Left forelimb (tissue), 1 donor: Measurements from ENCODE around the gene CFAP119.
"Not testable (repeated sequence)": the region's sequence is repeated elsewhere in the genome, so short reads cannot be mapped to it uniquely, and the experiment has no call there.

Source experiments
- DNase-seq: peaks from one replicate; pipeline ENCODE4 v3.0.0-alpha.2; 2018; ENCODE audit warnings: low spot score

CFAP119 gene

DNA sequence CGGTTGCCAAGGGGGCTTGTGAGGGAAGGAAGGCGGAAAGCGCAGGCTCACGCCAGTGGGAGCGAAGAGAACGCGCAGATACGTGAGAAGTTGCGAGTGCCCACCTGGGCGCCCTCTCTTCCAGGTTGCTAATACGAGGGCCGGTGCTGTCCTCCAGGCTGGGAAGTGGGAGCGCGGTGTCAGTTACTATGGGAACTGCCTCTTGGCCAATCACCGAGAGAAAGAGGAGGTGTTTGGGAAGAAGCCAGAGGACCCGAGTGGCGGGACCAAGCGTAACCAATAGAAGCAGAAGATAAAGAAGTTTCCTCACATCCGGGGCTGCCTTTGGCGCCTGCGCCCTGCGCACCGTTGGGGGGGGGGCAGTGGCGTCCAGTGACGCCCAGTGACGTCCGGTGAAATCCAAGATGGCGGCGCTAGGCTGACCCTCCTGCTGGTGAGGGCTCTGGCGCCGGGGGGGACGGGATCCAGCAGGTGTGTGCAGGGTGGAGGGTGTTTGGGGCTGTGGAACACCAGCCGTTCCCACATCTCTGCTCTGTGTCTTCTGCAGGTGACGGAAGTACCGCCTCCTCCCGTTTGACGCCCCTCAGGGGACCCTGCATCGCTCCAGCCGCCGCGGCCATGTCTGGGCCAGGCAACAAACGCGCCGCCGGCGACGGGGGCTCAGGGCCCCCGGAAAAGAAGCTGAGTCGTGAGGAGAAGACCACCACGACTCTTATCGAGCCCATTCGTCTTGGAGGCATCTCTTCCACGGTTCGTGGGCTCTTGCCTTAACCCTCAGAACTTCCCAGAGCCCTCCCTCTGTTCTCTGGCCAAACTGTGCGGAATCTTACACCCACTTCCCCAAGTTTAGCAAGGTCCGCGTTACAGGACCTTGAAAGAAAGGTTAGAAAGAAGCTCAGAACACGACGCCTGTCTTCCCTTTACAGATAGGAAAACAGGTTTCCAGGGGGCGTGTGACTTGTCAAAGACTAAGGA, at the start of gene CFAP119, which contains the start of gene RNF40:
Gene CFAP119 (minus strand): TSS at position 135 of the 975 bp plus-strand sequence. CDS start 314 bp downstream, outside the sequence.
Gene RNF40 (plus strand): TSS at position 395 of the 975 bp plus-strand sequence. CDS start 224 bp downstream, at position 619.
- DNase-seq, result peak; percentile 99

DNA sequence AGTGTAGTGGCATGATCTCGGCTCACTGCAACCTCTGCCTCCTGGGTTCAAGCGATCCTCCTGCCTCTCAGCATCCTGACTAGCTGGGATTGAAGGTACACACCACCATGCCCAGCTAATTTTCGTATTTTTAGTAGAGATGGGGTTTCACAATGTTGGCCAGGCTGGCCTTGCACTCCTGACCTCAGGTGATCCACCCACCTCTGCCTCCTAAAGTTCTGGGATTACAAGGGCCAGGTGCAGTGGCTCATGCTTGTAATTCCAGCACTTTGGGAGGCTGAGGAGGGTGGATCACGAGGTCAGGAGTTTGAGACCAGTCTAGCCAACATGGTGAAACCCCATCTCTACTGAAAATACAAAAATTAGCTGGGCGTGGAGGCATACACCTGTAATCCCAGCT, 47.8 kb upstream of the CFAP119 start:
- DNase-seq, result not testable (repeated sequence)

DNA sequence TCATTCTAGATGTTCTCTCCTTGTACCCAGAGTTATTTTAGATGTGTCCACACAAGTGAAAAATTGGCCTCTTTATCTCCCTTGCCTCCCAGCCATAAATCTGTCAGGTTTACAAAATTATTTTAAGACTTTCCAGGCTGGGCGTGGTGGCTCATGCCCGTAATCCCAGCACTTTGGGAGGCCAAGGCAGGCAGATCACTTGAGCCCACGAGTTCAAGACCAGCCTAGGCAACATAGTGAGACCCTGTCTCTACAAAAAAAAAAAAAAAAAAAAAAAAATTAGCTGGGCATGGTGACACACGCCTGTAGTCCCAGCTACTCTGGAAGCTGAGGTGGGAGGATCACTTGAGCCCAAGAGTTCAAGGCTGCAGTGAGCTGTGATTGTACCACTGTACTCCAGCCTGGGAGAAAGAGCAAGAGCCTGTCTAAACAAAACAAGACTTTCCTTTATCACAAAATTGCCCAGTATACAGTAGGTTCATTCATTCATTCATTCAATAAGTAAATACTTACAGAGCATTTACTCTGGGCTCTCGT, 47.1 kb upstream of the CFAP119 start:
- not testable (repeated sequence) for DNase-seq

GRCh38 chr16:30808146-30808545, 46.3 kb upstream of the CFAP119 start:
- no peak for DNase-seq

DNA sequence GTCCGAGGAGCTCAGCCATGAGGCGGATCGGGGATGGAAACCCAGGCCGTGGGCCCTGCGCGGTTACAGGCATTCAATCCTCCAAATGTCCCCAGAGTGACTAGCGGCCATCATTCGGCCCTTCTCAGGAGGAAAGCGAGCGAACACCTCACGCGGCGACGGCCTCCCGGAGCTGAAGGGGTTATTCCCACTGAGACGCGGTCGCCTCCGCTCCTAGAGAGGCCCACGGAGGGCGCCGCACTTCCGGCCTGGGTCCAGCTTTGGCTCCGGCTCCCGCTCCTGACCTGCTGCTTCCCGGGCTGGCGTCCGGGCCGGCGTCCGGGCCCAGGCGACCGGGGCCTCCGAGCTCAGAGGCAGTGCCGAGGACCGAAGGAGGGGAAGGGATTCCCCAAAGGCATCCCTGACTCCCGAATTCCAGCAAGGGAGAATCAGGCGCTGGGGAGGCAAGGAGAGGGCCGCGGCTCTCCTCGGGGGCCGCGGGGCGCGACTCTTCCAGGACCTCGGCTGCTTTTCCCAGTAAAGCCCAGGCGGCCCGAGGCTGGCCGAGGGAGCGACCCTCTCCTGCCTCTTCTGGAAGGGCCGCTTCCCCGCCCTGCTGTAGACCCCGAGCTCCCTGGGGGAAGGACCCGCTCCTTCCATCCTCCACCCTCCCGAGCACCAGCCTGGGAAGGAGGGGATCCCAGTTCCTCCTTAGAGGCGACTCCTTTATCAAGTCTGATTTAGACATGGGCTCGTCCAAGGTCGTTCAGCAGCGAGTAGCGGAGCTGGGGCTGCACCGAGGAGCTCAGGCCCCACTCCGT, 43.7 kb upstream of the CFAP119 start:
- DNase-seq, result peak; percentile 90

GRCh38 chr16:30805056-30805369, 43.2 kb upstream of the CFAP119 start:
- no peak for DNase-seq

DNA sequence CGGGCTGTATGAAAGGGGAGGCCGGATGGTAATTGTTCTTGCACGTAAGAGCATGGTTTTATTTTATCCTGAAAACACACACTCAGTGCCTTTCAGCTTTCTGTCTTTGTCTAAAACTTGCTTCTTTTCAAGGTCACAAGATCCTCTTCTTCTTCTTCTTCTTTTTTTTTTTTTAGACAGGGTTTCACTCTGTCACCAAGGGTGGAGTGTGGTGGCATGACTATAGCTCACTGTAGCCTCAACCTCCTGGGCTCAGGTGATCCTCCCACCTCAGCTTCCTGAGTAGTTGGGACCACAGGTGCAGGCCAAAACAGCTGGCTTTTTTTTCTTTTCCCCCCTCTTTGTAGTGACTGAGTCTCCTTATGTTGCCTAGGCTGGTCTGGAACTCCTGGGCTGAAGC, 41.1 kb upstream of the CFAP119 start:
- no peak for DNase-seq

DNA sequence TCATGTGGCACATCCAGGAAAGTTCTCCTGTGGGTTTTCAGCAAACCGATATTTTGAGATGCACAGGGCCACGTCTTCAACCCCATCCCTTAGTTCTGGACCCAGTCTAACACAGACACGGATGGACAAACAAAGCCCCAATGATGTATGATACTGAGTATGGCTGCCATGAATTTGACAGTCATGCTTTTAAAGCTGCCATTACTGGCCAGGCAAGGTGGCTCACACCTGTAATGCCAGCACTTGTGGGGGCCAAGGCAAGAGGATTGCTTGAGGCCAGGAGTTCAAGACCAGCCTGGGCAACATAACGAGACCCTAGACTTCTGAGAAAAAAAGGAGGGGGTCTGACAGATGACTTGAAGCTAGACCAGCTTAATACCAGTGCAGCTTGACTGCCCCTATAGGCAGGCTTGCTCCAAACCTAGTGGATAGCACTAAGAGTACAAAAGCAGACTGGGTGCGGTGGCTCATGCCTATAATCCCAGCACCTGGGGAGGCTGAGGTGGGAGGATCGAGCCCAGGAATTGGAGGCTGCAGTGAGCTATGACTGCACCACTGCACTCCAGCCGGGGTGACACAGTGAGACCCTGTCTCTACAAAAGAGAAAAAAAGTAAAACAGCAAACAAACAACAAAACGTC, 35.9 kb upstream of the CFAP119 start:
- no peak for DNase-seq

- no peak for DNase-seq
Observed at GRCh38 chr16:30794634-30795033, 32.8 kb upstream of the CFAP119 start.

- DNase-seq, result no peak
Observed at GRCh38 chr16:30793508-30794069, 31.7 kb upstream of the CFAP119 start.

DNA sequence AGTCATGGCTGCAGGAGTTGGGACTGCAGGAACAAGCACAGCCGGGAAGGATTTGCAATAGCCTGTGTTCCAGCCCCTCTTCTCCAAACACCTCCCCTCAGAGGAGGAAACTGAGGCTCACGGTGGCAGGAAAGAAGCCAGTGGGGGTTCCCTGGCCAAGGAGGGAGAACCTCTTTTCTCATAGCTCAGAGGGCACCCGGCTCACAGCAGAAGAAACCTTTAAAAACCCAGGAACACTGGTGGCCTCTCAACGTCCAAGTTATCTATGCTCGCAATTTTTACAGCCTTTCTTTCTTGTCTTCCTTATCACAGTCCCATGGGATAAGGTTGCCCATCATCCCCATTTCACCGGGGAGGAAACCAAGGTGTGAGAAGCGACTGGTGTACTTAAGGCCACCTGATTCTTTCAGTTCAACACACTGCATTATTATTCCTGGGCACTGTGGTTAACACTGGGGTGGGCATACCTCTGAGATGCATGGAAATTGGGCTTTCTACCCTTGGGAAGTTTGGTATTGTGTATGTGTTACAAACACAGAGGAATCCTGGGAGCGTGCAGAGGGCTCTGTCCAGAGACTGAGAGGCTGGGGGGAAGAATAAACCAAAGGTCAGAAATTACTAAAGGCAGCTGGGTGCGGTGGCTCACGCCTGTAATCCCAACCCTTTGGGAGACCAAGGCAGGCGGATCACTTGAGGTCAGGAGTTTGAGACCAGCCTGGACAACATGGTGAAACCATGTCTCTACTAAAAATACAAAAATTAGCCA, 25.9 kb upstream of the CFAP119 start:
- DNase-seq, result no peak

DNA sequence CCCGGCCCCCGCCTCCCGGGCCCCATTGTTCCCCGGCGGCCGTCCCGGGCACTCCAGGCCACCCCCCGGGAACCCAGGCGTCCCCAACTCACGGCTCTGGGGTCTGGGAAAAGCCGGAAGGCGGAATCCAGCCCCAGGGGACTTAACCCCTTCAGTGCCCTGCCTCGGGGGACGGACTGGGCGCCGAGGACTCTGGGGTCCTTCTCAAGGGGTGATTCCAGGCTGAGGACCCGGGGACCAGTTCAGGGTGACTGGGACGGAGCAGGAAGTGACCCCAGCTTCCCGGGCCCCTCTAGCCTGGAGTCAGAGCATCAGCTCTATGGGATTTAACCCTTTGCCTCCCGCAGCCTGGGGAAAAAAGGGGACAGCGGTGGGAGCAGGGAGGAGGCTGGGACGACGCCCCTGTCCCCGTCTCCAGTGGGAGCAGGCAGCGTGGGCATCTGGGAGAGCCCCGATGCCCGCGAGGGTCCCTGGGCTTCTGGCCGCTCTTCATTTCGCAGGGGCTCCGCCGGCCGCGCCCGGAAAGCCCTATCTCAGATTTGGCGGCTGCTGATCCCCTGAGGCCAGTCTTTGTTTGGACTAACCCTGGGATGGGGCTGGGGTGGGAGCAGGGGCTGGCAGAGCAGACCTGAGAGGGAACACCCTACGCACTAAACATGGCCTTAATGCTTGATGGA, 25.2 kb upstream of the CFAP119 start, which contains the start of gene ZNF629:
Gene ZNF629 (minus strand): TSS at position 270 of the 677 bp plus-strand sequence. CDS start 2,723 bp downstream, outside the sequence.
- peak; percentile 83 for DNase-seq

DNA sequence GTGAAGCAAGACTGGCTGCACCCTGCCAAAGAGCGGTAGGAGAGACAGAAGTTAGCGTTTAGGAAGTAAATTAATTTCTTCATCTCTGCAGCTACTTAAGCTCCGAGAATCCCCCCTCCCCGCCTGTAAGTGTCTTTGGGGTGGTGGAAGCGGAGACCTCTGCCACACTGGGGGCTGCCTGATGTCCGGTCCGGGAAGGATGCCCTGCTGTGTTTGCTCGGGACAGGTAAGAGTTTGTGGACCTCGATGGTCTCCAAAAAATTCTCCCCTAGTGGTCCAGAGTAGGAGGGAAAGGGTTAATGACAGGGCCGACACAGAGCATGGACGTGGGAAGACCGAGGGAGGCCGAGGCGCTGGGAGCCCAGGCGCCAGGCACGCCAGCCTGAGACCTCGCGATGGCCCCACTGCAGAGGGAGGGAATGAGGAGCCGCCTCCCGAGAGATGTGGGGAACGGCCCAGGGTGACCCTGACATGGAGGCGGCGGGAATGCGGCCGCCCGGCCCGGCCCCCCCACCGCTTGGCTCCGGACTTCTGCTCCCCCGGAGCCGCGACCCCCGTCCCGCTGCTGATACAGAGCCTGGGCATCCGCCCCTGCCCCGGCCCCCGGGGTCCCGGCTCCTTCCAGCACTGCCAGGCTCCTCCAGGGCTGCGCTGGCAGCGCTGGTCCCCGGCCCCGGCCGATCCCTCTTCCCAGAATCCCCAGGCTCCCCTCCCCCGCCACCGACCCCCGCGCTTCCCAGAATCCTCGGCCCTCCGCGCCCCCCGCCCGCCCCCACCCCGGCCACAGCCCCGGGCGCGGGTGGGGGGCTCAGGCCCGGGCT, 24.5 kb upstream of the CFAP119 start:
- DNase-seq, result peak; percentile 78

GRCh38 chr16:30785126-30786106, 23.6 kb upstream of the CFAP119 start:
- no peak for DNase-seq

GRCh38 chr16:30784215-30784614, 22.4 kb upstream of the CFAP119 start:
- no peak for DNase-seq

GRCh38 chr16:30783280-30784109, 21.6 kb upstream of the CFAP119 start:
- no peak for DNase-seq
